T-helper 2 cell treated with Interferon-gamma antibody and Interleukin-4, amounts not matched to agents 100 ng/mL and 5 ng/mL, for 36 hours (primary cell): Measurements from ENCODE around the gene MYH4. TPM values are rescaled to one million over a fixed set of nuclear protein-coding genes. Genes with fewer than 3 reads are reported as not detected.

ENCODE experiments used
- intact Hi-C: fragments of 100-400 bp; cut with micrococcal nuclease; formaldehyde crosslinking; loops from one replicate; pipeline ENCODE4 v1.15.1; 2023
- total RNA-seq: library from RNA; stranded (reverse); gene quantifications from 2 replicates; pipeline ENCODE4 v1.2.3, GENCODE V29; 2022

Gene MYH4
- total RNA-seq, 1 donor from 2014 or later, result not detected

DNA sequence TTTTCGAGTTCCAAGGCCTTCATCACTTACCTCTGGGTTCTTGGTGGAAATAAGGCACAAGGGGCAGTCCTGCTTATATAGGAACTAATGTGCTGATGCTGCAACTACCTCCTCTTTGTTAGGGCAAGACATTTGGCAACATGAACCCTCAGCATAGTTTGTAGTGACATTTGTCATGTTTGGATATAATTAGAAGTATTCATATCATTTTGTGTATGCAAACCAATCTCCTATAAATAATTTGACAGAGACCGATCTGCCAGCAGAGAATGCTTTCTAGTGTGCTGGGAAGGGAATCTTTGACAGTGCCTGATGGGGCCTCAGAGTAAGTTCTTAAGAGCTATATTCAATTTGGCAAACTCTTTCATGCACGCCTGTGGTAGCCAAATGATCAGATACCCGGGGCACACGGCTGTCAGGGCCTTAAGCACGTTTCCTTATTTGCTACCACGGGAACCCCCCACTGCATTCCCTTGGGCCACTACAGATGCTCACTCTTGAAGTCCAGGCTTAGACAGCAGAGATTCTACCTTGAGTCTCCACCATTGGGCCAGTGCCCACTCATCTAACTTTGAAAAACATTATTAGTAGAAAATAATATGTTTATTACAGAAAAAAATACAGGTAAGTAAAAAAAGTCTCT lies 47.3 kb downstream of the MYH4 start, which contains the start of gene MYH8:
Gene MYH8, minus strand, starts transcription at position 51 of the 643 bp plus-strand sequence. CDS start 1,723 bp downstream, outside the sequence.
- intact Hi-C loops, result no loop called here

DNA sequence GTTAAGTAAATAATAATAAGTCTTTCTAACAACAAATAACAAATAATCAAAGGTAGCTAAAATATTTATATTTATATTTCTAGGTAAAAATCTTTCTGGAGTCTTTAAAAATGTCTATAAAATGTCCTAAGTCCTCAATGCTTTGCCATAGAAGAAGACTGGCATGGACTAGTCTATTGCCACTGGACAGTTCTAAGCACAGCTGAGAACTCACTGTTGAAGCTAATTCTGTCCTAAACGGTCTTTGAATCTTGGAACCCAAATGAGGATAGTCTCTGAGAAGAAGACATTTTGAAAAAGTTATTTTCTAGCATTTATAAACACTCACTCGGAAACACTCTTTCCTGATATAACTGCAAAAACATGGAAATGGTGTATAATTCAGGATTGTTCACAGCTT lies 48.1 kb downstream of the MYH4 start:
- intact Hi-C loops, result no loop called here

DNA sequence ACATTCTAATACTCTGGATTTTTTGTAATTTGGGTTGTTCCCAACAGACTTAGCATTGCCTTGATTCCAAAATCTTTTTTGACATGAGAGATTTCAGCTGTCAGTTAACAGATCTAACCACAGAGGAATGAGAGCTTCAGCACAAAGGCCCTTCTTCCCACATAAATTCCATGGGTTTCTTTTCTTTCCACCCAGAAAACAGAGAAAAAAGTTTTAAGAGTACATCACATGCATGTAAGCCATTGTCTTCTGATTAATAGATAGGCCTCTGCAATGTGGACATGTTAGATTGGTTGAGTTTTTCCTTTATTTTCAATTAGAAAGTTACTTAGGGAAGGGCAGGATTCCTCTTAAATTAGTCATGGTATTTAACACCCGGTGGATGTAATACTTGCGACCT lies 48.5 kb downstream of the MYH4 start:
- intact Hi-C loops, result no loop called here

DNA sequence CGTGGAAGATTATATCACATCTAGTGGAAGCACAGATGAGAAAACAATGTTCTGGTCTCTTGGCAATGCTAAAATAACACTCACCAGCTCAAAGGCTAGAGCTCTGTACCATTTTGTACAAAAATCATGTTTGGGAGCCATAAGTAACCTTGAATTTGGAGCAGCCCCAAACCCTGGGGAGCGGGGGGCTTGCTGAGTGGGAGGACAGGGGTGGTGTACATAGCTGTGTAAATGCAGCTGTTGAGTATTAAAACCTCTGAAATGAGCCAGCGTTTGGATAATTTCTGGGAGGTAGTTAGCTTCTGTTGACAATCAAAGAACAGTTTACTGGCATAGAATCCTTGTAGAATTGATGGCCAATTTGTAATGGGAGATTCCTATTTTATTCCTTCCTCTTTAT lies 51.9 kb downstream of the MYH4 start:
- intact Hi-C loops, result no loop called here

DNA sequence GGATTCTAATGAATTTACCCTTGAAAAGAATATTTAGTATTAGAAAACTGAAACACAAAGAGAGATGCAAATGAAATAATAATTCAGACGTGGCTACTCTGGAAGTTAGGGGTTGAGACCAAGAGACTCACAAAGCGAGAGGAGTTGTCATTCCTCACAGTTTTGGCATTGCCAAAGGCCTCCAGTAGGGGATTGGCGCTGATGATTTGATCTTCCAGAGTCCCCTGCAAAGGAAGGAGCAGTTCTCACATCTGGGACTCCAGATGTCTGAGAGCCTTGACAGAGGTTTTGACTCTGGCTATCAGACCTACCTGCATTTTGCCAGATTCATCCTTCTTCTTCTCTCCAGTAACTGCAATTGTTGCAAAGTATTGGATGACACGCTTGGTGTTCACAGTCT lies 54.2 kb downstream of the MYH4 start:
- intact Hi-C loops, result no loop called here

DNA sequence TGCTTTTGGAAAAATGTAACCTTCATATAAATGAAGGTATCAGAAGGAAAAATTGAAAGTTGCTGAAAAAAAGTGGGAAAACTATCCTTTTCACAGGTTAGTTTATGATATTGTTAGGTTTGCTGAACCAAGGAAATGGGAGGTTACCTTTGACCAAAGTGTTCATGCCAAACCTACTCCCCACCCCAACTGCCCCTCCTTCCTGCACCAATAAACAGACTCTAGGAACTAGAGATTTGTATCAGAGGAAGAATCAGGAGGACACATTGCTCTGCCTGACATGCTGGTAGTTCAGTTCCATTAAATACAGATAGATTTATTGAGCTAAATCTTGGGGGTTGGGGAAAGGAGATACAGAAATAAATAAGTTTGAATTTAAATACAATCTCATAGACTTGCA lies 65.8 kb downstream of the MYH4 start:
- intact Hi-C loops, result no loop called here

DNA sequence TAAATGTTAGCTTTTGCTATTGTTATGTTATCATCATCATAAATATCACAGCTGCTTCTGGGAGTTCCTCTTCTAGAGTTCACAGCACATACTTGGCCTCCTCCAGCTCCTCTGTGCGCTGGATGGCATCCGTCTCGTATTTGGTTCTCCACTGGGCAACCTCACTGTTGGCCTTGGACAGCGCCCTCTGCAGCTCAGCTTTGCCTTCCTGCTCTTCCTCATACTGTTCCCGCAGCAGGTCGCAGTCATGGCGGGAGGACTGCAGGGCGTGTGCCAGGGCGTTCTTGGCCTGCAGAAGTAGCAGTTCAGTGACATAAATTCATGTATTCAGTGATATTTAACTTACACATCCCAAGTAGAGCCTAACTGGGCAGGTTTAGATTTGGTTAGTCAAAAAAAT lies 71.0 kb downstream of the MYH4 start:
- intact Hi-C loops, result no loop called here

DNA sequence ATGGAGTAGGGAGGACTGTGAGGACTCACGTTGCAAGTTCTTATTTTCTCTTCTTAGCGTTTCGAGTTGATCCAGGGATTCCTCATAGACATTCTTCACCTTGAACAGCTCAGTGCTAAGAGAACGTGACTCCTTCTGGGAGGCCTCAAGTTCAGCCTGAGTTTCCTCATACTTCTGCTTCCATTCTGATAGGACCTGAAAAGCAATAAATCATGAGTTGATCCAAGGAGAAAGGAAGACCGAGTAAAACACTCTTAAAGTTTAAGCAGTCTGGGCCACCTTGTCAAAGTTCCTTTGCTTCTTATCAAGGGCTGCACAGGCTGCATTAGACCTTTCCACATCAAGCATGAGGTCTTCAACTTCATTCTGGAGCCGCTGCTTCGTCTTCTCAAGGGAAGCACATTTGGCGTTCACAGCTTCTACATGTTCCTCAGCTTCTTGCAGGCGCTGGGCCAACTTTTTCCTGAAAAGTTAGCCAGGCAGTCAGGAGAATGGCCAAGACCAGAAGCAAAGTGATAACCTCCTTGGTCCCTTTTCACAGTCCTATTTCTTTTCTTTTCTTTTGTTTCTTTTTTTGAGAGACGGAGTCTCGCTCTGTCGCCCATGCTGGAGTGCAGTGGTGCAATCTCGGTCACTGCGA lies 72.7 kb downstream of the MYH4 start:
- intact Hi-C loops, result no loop called here

DNA sequence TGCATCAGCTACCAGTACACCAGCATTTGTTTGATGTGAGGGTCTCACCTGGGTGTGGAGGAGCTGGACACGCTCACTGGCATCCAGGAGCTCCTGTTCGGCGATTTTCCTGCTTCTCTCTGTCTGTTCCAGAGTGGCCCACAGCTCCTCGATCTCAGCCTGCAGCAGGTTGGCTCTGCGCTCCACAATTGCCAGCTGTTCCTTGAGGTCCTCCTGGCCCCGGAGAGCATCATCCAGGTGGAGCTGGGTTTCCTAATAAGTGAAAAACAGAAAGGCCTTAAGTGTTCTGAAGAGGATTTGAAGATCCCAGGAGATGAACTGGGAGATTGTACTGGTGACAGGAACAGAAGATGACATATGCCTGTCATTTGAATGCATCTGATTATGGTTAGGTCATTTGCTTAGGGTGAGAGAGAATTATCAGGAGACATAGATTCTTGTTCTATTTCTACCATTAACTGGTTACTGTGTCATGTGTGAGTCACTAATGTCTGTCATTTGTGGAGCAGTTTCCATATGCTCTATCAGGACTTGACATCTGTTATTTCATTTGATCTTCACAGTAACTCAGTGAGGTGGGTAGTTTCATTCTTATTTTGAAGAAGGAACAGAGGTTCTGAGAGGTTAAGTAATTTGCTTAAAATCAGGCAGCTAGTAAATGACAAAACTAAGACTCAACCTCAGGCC lies 75.0 kb downstream of the MYH4 start:
- intact Hi-C loops, result no loop called here

Other genes starting within 250 kb of the MYH4 start
- gene MYH13, start 96.6 kb downstream of the MYH4 start, total RNA-seq, result not detected in 2 replicates
- gene MYH8, start 47.6 kb downstream of the MYH4 start, total RNA-seq, result not detected in 2 replicates
- not detected in 2 replicates for gene MYH1, start 49.0 kb upstream of the MYH4 start, total RNA-seq
- not detected in 2 replicates for gene MYH2, start 80.1 kb upstream of the MYH4 start, total RNA-seq
- 5.0 TPM in 2 replicates for gene MYH3, start 187.8 kb upstream of the MYH4 start, total RNA-seq
- gene SCO1, start 228.0 kb upstream of the MYH4 start, total RNA-seq, result 24.2 and 27.9 TPM in 2 replicates
- gene ADPRM, start 228.0 kb upstream of the MYH4 start, total RNA-seq, result 10.9 and 11.4 TPM in 2 replicates